Suprapubic skin (tissue), 4 donors: ENCODE measurements around the gene MACC1. TPM values are rescaled to one million over a fixed set of nuclear protein-coding genes. Genes with fewer than 3 reads are reported as not detected.

Experiments used
- DNase-seq, 2 donors: peaks; one replicate each; pipeline ENCODE4 v3.0.0-alpha.2; 2019; ENCODE audit warnings: low spot score in 2 of 2
- H3K27ac ChIP-seq: fragments of 200-600 bp; sonication (generic); one replicate; pipeline ENCODE4 v1.5.1; 2019
- H3K27me3 ChIP-seq: fragments of 200-600 bp; sonication (generic); one replicate; pipeline ENCODE4 v1.5.1; 2019
- H3K36me3 ChIP-seq: fragments of 200-600 bp; sonication (generic); one replicate; pipeline ENCODE4 v1.5.1; 2019
- H3K4me1 ChIP-seq: fragments of 200-600 bp; sonication (generic); one replicate; pipeline ENCODE4 v1.5.1; 2019
- H3K4me3 ChIP-seq: fragments of 200-600 bp; sonication (generic); one replicate; pipeline ENCODE4 v1.5.1; 2019; ENCODE audit warnings: mild to moderate bottlenecking
- H3K9me3 ChIP-seq: fragments of 200-600 bp; sonication (generic); one replicate; pipeline ENCODE4 v1.5.1; 2019
- CTCF ChIP-seq, 2 donors: fragments of 200-600 bp in 1 of 2; fragments of 450-650 bp in 1 of 2; sonication (generic) in 1 of 2; IDR thresholded peaks; one replicate each; pipeline ENCODE4 v1.5.1; 2016 to 2019; ENCODE audit warnings: antibody characterized with exemption in 2 of 2, mild to moderate bottlenecking in 1 of 2, moderate library complexity in 1 of 2
- EP300 ChIP-seq: sonication (generic); formaldehyde crosslinking; IDR thresholded peaks from one replicate; pipeline ENCODE4 v1.6.1; 2017; ENCODE audit warnings: antibody characterized with exemption
- POLR2A ChIP-seq, 2 donors: fragments of 450-650 bp; IDR thresholded peaks; one replicate each; pipeline ENCODE4 v1.6.1; 2017; ENCODE audit warnings: antibody characterized with exemption in 2 of 2, mild to moderate bottlenecking in 2 of 2, moderate library complexity in 2 of 2
- POLR2AphosphoS5 ChIP-seq, 3 donors: sonication (generic); formaldehyde crosslinking; IDR thresholded peaks; one replicate each; pipeline ENCODE4 v1.6.1; 2017; ENCODE audit warnings: antibody characterized with exemption in 3 of 3
- WGBS: methylation state at CpG from one replicate; pipeline ENCODE4 v1.1.5; 2018; 5-methylcytosine and 5-hydroxymethylcytosine counted together
- total RNA-seq, 4 donors: library from RNA; depleted of rRNA; stranded (reverse); fragments of >200 nt; gene quantifications; one replicate each; pipeline ENCODE4 v1.1.0, GENCODE V29; 2016

Gene MACC1
- total RNA-seq, 4 donors from 2014 or later = 8.6 to 13.0 (median 11.5) TPM

GRCh38 chr7:20095436-20095835 is 121.7 kb downstream of the MACC1 start:
- H3K4me1 ChIP-seq = no peaks in the 10 kb centered on the region
- TF ChIP-seq CTCF (IDR thresholded peaks at IDR 0.05) (no peak), POLR2A (IDR thresholded peaks at IDR 0.05) (no peak), POLR2AphosphoS5 (IDR thresholded peaks at IDR 0.05) (no peak), EP300 (no peak)
- no peak overlapping the region for H3K4me3 ChIP-seq
- no peaks in the 10 kb centered on the region for H3K36me3 ChIP-seq
- 79% methylated on average over 4 of the region's 4 CpGs for WGBS
- H3K9me3 ChIP-seq = no peaks in the 10 kb centered on the region
- peak overlapping the region; percentile 29 for H3K27ac ChIP-seq
- DNase-seq = no peak
- no peaks in the 10 kb centered on the region for H3K27me3 ChIP-seq

GRCh38 chr7:20089431-20089830 is 127.8 kb downstream of the MACC1 start:
- TF ChIP-seq POLR2AphosphoS5 (IDR thresholded peaks at IDR 0.05) = no peak
- TF ChIP-seq CTCF (IDR thresholded peaks at IDR 0.05) = no peak
- Histone ChIP-seq H3K27ac (no peak overlapping the region), H3K27me3 (no peaks in the 10 kb centered on the region), H3K9me3 (no peaks in the 10 kb centered on the region), H3K4me3 (no peak overlapping the region), H3K36me3 (no peaks in the 10 kb centered on the region), H3K4me1 (no peaks in the 10 kb centered on the region)
- WGBS = 70% methylated on average over 6 of the region's 6 CpGs
- DNase-seq = no peak

GRCh38 chr7:20085086-20085485 is 132.1 kb downstream of the MACC1 start:
- TF ChIP-seq POLR2AphosphoS5 (IDR thresholded peaks at IDR 0.05) (no peak), CTCF (IDR thresholded peaks at IDR 0.05) (no peak), EP300 (no peak), POLR2A (IDR thresholded peaks at IDR 0.05) (no peak)
- H3K4me1 ChIP-seq = no peaks in the 10 kb centered on the region
- 43% methylated on average over 4 of the region's 4 CpGs for WGBS
- no peaks in the 10 kb centered on the region for H3K36me3 ChIP-seq
- H3K27me3 ChIP-seq = no peaks in the 10 kb centered on the region
- no peak overlapping the region for H3K4me3 ChIP-seq
- H3K9me3 ChIP-seq = no peaks in the 10 kb centered on the region
- DNase-seq = no peak
- peak overlapping the region; percentile 2 for H3K27ac ChIP-seq

Other genes with a start within 250 kb of the MACC1 start
- gene ITGB8, start 113.5 kb upstream of the MACC1 start, total RNA-seq = 10 to 100 TPM; 30.7 to 65.5 (median 57.5) TPM